ENCODE data around the gene CNFN.

Gene CNFN

DNA sequence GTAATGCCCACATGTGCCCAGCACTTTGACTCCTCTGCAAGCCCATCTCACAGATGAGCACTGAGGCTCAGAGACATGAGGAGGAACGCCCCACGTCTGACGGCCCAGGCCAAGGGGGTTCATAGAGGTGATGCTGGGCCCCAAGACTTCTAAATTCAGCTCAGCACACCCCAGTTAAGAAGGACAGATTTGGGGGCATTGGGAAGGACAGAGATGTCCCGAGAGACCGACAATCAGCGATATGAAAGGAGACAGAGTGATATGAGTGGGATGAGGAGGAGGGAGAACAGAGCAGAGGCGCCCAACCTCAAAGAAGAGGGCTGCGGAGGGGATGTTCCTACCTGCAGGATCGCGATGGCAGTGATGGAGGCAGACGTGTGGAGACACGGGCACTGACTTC, at the start of gene CNFN:
TSS of gene CNFN (minus strand) at position 399 of the 400 bp plus-strand sequence. CDS start 1,260 bp downstream, outside the sequence.
- no peak for FAIRE-seq

DNA sequence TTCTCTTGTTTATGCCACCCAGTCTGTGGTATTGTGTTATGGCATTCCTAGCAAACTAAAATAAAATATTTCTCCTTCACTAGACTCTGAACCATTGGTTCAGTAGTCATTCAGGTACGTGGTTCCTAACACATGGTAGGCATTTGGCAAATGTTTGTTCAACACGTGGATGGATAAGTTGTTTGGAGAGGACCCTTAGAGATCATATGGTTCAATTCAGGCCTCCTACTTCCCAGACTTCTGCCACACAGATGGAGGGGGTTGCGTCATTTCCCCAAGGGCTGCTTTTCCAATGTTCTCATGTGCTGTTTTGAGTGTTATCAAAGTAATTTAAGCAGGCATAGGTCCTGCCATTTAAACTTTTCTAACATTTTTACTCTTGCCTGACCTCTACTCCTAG, 45.9 kb upstream of the CNFN start:
- FAIRE-seq = no peak

DNA sequence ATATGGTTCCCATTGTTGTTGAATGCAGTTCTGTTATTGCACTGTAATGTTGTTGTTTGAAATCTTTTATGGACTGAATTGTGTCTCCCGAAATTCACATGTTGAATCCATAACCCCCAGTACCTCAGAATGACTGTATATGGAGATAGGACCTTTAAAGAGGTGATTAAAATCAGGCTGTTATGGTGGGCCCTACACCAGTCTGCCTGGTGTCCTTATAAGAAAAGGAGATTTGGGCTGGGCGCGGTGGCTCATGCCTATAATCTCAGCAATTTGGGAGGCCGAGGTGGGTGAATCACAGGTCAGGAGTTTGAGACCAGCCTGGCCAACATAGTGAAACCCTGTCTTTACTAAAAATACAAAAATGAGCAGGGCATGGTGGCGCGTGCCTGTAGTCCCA, 45.2 kb upstream of the CNFN start:
- no peak for FAIRE-seq

DNA sequence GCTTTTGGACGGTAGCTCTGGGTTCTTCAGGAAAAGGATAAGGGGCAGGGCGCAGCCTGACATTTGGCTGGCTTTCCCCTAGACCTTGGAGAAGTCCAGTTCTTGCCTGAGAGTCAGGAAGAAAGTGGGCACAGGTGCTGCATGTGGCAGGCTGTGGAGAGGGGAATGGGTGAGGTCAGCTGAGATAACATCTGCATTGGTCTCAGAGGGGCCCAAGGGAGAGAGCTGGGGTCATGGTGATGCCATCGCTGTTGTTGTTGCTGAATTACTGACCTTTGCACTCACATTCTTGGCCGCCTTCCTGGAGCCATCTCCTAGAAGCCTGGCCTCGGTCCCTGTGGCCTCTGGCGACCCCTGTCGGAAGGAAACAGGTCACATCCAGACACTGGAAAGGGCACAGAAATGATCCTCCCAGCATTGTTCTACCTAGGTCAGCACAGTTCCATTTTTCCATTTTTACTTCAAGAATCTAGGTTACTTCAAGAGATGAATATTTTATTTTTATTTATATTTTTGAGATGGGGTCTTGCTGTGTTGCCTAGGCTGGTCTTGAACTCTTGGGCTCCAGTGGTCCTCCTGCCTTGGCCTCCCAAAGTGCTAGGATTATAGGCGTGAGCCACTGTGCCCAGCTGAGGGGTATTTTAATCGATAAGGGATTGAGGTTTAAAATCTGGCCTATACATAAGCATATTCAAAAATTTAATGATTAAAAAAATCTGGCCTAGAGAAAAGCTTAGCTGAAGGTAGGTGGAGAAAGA, 43.6 kb upstream of the CNFN start:
- FAIRE-seq = no peak

DNA sequence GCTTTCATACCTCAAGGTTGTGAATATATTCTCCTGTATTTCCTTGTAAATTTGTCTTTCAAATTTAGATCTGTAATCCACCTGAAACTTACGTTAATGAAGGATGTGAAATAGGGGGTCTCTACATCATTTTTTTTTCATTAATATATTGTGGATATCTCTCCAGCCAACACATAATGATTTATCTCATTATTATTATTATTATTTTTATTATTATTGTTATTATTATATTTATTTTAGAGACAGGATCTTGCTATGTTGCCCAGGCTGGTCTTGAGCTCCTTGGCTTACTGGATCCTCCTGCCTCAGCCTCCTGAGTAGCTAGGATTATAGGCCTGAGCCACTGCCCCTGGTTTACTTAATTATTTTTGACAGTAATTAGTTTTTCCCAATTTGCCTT, 41.4 kb upstream of the CNFN start:
- FAIRE-seq = no peak

GRCh38 chr19:42428676-42429075, 38.6 kb upstream of the CNFN start:
- no peak for FAIRE-seq

GRCh38 chr19:42427313-42427712, 37.2 kb upstream of the CNFN start, which contains the start of gene LIPE:
LIPE (minus strand) TSS chr19:42427388; CDS start chr19:42427149, 239 bp downstream.
- no peak for FAIRE-seq

- FAIRE-seq = no peak
Observed at GRCh38 chr19:42426643-42427042, 36.5 kb upstream of the CNFN start.

GRCh38 chr19:42424712-42425131, 34.6 kb upstream of the CNFN start:
- no peak for FAIRE-seq

DNA sequence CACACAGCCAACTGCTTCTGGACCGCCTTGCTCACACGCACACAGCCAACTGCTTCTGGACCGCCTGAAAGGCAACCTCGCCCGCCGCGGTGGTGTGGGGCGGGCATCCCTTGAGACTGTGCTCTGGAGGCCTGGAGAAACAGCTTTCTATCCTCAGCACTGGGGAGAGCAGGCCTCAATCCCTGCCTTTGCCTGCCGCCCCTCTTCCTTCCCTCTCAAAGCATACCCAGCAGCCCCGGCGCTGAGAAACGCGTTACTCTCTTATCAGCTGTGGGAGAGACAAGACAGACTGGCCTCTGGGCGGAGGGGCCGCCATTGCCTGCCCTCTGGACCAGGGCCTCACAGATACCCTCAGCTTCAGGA, 34.2 kb upstream of the CNFN start:
- no peak for FAIRE-seq

- no peak for FAIRE-seq
Observed at GRCh38 chr19:42423462-42424344, 33.6 kb upstream of the CNFN start.

DNA sequence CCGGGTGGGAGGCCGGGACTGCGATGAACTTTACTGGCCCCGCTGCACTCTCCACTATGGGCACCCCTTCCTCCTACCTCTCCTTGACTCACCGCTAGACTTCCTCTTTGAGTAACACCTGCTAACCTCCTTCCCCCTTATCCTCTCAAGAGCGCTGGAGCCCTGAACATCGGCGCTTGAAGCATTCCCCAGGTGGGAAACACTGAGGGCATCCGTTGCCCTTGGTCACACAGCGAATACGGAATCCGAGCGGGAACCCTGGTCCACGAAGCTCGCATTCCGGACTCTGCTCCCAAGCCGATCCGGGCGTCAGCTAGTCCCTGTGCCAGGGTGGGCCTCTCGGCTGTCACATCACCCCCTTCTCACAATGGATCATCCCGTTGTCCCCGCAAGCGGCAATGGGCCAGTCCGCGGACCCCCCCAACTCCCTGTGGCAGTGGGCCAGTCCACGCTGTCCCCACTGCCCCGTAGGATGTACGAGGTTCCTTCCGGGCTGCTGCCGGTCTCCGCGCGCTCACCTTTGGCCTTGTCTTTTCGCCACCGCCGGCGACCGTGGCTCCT, 32.9 kb upstream of the CNFN start:
- no peak for FAIRE-seq

- no peak for FAIRE-seq
Observed at GRCh38 chr19:42422092-42422900, 32.2 kb upstream of the CNFN start.

GRCh38 chr19:42421591-42422031, 31.5 kb upstream of the CNFN start:
- FAIRE-seq = no peak

DNA sequence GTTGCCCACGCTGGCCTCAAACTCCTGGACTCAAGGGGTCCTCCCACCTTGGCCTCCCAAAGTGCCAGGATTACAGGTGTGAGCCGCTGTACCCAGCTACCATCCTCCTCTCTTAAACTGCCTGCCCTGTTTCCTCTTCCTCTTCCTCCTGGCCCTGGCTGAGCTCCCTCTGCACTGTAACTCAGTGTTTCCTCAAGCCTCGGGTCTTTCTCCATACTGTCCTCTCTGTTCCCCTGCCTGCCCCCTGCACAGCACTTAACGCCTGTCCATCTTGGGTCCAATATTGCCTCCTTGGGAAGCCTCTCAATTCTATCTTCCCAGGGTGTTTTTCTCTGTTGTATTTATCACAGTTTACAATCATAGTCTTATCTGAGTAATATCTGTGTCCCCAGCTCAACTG, 31.0 kb upstream of the CNFN start:
- no peak for FAIRE-seq

- FAIRE-seq = no peak
Observed at GRCh38 chr19:42420055-42420544, 30.0 kb upstream of the CNFN start.

DNA sequence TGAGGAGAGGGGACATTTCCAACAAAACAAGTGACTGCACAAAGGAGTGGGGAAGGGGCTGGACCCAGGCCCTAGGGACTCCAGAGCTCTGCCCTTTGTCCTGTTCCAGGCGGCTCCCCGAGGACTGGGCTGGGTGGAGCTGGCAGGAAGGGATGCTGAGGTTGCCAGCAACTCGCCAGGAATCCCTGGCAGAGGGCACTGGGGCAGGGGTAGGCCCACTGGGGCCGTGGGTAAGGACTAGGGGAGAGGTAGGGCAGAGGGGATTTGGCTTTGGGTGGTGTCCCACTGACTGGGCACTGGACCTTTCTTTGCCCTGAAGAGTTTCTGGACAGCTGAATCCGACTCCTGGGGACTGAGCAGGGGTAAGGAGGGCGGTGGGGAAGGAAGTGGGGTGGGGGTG, 29.2 kb upstream of the CNFN start:
- FAIRE-seq = no peak

GRCh38 chr19:42412661-42413076, 22.6 kb upstream of the CNFN start:
- no peak for FAIRE-seq

- no peak for FAIRE-seq
Observed at GRCh38 chr19:42412227-42412626, 22.1 kb upstream of the CNFN start.

DNA sequence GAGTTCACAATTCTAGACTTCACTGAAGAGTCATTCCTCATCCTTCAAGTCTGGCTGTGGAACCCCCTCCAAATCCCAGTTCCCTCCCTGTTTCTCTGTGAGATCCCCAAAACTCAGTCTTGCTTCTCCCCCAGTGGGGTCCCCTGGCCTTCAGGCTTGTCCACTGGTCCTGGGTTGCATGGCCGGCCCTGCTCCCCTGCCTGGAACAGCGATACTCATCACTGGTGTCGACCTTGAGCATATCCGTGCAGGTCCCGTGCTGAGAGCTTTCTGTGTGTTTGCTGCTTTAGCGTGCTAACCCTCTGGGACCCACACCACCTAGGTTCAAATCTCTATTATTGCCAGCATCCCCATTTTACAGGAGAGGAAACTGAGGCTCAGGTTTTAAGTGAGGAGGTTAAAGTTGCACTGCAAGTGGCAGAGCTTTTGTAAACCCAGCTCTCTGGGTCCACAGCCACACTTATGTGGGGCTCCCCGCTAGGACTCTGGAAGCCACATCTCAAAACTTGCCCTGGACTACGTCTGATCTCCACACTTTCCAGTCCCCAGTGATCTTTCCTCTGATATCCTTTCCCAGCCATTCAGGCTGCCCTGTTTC, 21.6 kb upstream of the CNFN start:
- no peak for FAIRE-seq

DNA sequence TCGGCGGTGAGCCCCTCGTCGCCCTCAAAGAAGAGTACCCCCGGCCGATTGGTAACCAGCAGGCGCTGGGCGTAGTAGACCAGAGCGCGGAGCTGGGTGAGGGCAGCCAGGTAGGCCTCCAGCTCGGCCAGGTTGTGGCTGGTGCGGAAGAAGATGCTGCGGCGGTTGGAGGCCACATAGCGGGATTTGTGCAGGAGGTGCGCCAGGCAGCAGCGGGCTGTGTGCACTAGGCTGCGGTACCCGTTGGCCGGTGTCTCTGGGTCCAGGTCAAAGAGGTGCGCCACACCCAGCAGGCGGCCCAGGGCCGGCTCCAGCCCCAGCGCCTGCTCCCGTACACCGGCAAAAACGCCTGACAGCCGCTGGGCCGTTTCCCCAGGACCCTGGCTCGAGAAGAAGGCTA, 20.3 kb upstream of the CNFN start:
- no peak for FAIRE-seq

DNA sequence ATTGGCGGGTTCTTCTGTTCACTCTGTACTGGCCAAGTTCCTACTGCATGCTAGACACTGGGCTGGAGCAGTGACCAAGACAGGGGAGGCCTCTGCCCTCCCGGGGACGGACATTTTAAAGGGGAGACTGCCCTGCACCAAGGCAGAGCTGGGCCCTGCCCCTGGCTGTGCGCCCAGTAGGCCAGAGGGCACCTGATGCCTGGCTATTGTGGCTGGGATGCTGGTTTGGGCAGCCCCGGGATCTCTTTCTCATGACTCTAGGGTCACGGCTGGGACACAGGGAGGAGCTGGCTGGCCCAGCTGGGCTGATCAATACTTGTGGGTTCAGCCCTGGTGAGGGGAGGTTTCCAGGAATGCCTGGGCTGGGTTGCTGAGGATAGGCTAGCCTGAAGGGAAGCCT, 19.4 kb upstream of the CNFN start:
- no peak for FAIRE-seq
